Loucy (cell line): ENCODE results near the gene PTGR3.

ENCODE experiments used
- EZH2phosphoT487 ChIP-seq: fragments of 200-600 bp; IDR thresholded peaks from 2 replicates; pipeline ENCODE4 v1.6.1; 2018; ENCODE audit warnings: antibody characterized with exemption, mild to moderate bottlenecking, moderate library complexity, borderline replicate concordance
- TF ChIP-seq, protein P1 (sequence below): fragments of 200-600 bp; sonication (generic); conservative IDR thresholded peaks from 2 replicates; pipeline ENCODE4 v1.5.1; 2014; ENCODE audit warnings: mild to moderate bottlenecking, antibody characterized with exemption, low read length

DNA sequence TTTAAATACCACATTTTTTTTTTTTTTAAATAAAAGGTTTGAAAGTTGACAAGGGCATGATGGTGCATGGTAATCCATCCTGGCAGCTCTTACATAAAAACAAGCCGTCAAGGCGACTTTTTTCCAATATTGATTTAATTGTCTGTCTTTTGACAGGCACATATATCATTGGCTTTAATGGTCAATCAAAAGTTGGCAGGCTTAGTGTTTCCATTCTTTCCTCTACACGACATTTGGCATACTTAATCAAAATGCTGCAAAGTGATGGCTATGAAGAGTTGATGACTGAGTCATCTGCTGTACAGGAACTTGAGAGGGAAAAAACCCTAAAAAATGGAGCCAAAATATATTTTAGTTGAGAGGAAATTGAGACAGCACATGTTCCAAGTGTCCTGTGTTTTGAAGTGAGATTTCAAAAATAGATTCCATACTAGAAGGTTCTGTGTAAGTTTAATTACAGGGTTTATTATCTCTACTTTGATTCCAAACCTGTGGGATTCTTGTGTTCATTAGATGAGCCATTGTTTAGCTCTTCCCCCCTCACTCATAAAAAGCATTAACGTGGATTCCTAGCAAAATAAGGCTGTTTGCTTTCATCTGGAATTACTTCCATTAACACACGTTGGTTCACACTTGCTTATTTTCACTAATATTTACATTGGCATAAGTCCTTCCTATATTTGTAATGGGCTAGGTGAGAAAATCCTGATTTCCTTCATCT lies 4.8 kb upstream of the PTGR3 start:
- TF ChIP-seq EZH2phosphoT487 = no peak
- TF ChIP-seq, protein P1, sequence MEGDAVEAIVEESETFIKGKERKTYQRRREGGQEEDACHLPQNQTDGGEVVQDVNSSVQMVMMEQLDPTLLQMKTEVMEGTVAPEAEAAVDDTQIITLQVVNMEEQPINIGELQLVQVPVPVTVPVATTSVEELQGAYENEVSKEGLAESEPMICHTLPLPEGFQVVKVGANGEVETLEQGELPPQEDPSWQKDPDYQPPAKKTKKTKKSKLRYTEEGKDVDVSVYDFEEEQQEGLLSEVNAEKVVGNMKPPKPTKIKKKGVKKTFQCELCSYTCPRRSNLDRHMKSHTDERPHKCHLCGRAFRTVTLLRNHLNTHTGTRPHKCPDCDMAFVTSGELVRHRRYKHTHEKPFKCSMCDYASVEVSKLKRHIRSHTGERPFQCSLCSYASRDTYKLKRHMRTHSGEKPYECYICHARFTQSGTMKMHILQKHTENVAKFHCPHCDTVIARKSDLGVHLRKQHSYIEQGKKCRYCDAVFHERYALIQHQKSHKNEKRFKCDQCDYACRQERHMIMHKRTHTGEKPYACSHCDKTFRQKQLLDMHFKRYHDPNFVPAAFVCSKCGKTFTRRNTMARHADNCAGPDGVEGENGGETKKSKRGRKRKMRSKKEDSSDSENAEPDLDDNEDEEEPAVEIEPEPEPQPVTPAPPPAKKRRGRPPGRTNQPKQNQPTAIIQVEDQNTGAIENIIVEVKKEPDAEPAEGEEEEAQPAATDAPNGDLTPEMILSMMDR = no peak
